ENCODE data around the gene PPP3CA.

The PPP3CA gene

GRCh38 chr4:101169044-101170014 is 178.0 kb downstream of the PPP3CA start:
- DNase-seq, result peak; percentile 67

DNA sequence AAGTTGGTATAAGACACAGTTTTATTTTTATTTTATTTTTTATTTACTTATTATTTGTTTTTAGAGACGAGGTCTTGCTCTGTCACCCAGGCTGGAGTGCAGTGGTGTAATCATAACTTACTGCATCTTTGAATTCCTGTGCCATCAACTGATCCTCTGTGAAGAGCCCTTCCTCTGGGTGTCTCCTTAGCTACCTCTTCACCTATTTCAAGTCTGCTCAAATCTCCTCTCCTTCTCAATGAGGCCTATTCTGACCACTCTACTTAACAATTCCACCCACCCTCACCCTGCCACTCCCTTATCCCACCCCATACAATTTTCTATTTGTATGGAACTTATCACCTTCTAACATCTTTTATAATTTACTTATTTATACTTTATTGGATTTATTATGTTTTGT is 183.4 kb downstream of the PPP3CA start:
- no peak for DNase-seq

DNA sequence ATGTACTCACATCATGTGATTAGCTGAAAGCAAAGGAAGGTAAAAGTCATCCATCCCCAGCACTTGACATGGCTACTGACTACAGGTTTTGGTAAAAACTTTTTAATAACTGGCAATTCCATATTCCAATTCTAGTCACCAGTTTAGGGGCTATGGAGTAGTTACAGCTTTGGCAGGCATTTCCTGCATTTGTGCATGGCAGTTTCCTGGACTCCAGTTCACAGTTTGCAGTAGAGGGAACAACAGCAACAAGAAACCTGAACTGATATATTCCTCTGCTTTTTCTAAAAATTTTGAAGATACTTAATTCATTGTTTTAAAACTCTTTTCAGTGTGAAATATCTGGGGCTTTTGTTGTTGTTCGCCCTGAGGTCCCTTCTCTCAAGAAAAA is 184.3 kb downstream of the PPP3CA start:
- no peak for DNase-seq

DNA sequence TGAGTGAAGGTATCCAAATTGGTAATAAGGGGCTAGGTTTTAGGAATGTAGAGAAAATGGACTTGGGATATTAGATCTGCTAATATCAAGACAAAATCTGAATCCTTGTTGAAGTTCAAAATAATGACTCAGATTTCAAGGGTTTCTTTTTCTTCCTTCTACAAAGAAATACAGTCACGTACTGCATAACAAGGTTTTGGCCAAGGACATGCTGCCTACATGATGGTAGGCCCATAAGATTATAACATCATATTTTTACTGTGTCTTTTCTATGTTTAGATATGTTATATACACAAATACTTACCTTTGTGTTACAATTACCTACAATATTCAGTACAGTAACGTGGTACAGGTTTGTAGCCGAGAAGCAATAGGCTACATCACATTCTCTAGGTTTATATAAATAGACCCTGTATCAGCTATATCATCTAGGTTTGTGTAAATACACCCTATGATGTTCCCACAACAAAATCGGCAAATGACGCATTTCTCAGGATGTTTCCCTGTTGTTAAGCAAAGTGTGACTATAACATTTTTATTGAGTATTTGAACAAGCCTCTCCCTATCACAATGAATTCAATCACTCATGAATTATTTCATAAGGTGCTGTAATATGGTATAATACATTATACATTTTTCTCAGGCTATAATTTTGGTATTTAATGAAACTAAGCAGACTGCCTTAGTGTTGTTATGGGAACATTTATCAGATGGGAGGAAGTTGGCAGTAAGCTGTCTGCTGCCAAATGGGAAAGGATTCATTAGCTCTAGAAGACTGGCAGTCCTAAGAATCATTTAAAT is 186.3 kb downstream of the PPP3CA start:
- DNase-seq, result no peak

GRCh38 chr4:101158507-101158906 is 188.8 kb downstream of the PPP3CA start:
- no peak for DNase-seq

- no peak for DNase-seq
Measured at GRCh38 chr4:101158134-101158482, 189.2 kb downstream of the PPP3CA start.

DNA sequence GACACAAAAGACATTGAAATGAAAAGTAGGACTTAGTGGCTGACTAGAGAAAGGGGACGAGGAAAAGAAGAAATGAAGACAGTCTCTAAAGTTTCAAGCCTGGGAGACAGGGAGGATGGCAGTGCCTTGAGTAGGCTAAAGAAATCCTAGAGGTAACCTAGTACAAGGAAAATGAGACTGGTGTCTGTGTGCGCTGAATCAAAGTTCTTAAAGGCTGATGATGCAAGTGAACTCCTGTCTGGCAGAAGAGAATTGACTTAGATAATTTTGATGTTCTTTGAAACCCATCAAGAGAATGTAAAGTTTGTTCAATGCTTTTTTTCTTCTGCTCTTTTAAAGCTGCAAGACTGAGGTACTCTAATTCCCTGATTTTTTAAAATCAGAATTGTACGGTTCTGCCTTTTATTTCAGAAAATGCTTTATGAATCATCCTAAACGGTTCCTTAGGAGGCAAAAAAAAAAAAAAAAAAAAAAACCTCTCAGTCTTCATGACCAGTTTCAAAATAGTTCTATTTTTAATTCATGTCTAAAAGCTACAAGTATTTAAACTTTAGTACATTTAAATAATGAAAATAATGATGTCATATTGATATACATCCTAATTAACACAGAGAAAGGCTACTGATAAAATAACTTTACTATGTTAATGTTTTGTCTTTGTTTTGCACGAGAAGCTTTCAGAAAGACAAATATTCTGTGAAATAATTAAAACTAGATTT is 189.8 kb downstream of the PPP3CA start:
- no peak for DNase-seq

DNA sequence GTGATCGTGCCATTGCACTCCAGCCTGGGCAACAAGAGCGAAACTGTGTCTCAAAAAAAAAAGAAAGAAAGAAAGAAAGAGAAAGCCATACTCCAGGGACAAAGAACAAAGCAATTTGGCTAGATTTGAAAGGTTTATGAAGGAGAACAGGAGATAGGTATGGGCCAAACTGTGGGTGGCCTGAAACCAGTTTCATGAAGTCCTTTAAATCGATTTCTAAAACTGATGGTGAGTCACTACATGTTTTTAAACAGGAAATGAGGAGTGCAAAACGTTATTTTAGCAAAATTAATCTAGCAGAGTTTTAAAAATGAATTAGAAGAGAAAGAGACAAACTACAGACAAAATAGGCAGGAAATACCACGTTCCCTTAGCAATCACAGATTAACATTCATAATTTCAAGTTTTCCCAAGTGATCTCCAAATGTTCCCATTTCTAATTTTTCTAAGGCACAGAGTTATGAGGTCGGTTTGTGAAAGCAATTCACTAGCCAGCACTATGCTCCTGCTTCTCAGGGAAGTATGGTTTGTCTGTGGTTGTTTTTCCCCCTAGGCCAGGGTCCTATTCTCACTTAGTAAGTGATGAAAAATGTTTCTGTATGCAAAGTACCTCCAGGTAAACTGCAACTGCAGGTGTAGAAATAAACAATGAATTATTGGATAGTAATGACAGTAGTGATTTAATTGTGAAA is 190.6 kb downstream of the PPP3CA start:
- no peak for DNase-seq

GRCh38 chr4:101155945-101156344 is 191.4 kb downstream of the PPP3CA start:
- no peak for DNase-seq

- DNase-seq, result no peak
Measured at GRCh38 chr4:101155368-101155767, 192.0 kb downstream of the PPP3CA start.

GRCh38 chr4:101153653-101154052 is 193.7 kb downstream of the PPP3CA start:
- DNase-seq, result no peak

DNA sequence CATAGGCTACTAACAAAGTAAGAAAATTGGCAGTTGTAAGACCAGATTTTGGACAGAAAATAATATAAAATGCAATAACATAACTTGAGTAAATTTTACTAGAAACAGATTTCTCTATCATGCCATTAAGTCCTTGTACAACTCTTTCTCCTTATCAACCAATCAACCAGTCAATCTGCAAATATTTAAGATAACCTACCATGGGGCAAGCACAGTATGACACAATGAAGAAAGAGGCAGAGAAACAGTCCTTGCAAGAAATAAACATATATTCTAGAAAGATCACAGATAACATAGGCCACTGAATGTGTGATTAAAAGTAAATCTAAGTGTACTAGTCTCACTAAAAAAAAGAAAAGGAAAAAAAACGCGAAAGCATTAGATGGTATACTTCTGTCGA is 194.8 kb downstream of the PPP3CA start:
- no peak for DNase-seq

DNA sequence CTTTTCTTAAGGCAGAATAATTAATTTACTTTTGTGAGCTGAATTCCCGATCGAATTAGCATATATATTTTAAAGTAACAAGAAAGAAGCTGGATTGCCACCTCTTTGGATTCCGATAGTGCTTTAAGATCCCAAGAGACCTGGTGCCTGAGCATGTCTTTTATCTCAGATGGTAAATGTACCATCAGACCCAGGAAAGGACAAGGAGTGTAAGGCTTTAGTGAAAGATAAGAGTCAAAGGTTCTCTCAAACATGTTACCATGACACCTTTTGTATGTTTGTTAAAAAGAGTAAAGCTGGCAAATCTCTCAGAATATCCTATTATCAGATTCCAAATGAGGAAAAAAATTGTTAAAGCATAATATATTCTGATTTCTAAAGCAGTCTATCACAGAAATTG is 198.8 kb downstream of the PPP3CA start:
- DNase-seq, result no peak

GRCh38 chr4:101147283-101147682 is 200.0 kb downstream of the PPP3CA start:
- no peak for DNase-seq

DNA sequence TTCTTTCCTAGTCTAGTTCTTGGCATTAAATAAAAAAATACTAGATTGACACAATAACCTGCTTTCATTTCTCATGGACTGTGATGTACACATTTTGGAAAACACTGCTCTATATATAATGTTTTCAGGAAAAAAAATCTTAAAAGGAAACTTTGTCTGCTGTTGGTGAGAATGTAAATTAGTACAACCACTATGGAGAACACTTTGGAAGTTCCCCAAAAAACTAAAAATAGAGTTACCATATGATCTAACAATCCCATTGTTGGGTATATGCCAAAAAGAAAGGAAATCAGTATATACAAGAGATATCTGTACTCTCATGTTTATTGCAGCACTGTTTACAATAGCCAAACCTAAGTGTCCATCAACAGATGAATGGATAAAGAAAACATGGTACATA is 202.3 kb downstream of the PPP3CA start:
- no peak for DNase-seq

- DNase-seq, result no peak
Measured at GRCh38 chr4:101142259-101142658, 205.1 kb downstream of the PPP3CA start.

DNA sequence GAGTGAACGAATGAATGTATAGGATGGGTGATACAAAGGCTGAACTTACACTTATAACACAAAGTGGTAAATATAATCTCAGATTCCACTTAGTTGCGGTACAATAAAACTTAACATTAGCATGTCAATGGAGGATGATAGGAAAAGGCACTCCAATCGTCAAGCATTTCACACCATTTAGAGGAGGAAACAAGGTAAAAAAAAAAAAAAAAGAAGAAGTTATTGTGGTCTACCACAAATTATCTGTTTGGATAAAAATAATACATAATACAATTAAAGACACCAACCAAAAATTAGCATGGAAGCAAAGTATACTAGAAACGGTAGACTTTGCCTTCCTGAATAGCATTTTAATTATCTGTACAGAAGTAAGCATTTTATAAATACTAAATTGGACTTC is 205.5 kb downstream of the PPP3CA start:
- no peak for DNase-seq

DNA sequence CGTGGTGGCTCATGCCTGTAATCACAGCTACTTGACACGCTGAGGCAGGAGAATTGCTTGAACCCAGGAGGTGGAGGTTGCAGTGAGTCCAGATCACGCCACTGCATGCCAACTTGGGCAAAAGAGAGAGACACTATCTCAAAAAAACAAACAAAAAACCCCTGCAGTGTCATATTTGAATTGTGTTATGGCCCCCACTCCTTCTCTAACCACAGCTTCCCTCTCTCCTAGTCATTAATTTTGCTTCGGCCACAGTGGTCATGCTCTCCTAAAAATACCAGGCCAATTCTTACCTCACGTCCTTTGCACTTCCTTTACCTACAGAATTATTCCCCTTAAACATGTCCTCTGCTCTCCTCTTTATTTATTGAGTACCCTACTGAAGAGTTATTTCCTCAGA is 206.1 kb downstream of the PPP3CA start:
- no peak for DNase-seq

DNA sequence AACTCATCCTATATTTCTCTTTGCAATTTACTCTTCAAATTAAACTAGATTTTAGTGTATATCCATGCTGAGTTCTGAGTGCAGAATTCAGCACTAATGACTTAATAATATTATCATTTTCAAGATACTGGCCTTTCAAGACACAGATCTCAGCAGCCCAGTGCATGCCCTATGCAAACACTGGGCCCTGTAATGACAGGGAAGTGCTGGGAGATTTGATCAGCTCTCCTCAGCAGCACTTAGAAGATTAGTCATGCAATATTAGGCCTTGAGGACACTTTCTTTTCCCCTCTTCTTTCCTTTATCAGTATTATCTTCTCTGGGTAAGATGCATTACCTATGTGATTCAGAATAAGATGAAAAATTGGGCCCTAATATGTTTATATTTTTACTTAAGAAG is 207.1 kb downstream of the PPP3CA start:
- no peak for DNase-seq

- DNase-seq, result no peak
Measured at GRCh38 chr4:101136373-101137370, 210.7 kb downstream of the PPP3CA start.

DNA sequence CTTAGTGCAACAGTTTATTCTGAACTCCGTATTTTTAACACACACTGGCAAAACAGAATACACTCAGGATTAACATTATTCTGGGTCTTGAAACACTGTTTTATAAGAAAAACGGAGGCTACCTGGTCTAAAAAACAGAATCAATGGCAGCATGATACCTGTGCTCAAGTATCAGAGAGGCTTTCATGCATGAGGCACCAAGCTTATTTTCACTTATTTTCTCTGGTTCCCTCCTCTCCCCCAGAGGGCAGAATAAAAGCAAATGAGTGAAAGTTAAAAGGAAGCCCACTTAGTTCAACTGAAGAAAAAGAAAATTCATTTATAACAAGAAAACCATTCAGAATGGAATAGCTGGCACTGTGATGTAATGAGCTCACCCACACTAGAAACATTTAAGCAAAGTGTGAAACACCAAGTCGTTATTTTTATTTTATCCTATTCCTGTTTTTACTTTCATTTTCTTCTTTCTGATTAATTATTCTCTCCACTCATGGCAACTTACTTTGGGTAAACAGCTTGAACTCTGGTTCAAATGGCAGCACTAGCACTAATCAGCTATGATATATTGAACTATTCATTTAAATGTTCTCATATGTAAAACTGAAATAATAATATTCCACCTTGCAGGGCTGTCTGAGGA is 211.8 kb downstream of the PPP3CA start:
- no peak for DNase-seq

Data from NCI-H1092 (cell line).